Hepatic stellate cell (primary cell): ENCODE data around the gene ST6GAL1.
"Not testable (repeated sequence)": the region's sequence is repeated elsewhere in the genome, so short reads cannot be mapped to it uniquely, and the experiment has no call there.

ENCODE experiments used
- DNase-seq: peaks from one replicate; pipeline ENCODE4 v3.0.0; 2011; ENCODE audit warnings: low spot score

Gene ST6GAL1

GRCh38 chr3:187021748-187022402 lies 91.5 kb downstream of the ST6GAL1 start:
- DNase-seq: no peak

GRCh38 chr3:187022403-187023029 lies 92.2 kb downstream of the ST6GAL1 start:
- DNase-seq: no peak

- DNase-seq: not testable (repeated sequence)
Measured at GRCh38 chr3:187023340-187023739, 93.0 kb downstream of the ST6GAL1 start.

GRCh38 chr3:187024536-187025226 lies 94.4 kb downstream of the ST6GAL1 start:
- DNase-seq: no peak

- no peak for DNase-seq
Measured at GRCh38 chr3:187025254-187025655, 94.9 kb downstream of the ST6GAL1 start.

GRCh38 chr3:187025656-187026316 lies 95.5 kb downstream of the ST6GAL1 start:
- DNase-seq: no peak

- DNase-seq: no peak
Measured at GRCh38 chr3:187026317-187026670, 96.0 kb downstream of the ST6GAL1 start.

- no peak for DNase-seq
Measured at GRCh38 chr3:187027531-187028278, 97.4 kb downstream of the ST6GAL1 start.

- no peak for DNase-seq
Measured at GRCh38 chr3:187031934-187032333, 101.6 kb downstream of the ST6GAL1 start.

GRCh38 chr3:187036394-187036793 lies 106.1 kb downstream of the ST6GAL1 start:
- DNase-seq: no peak

GRCh38 chr3:187039100-187039722 lies 108.9 kb downstream of the ST6GAL1 start:
- DNase-seq: no peak

- DNase-seq: no peak
Measured at GRCh38 chr3:187039723-187040414, 109.5 kb downstream of the ST6GAL1 start.

GRCh38 chr3:187040516-187041361 lies 110.4 kb downstream of the ST6GAL1 start:
- DNase-seq: peak; percentile 35

- no peak for DNase-seq
Measured at GRCh38 chr3:187041362-187042307, 111.3 kb downstream of the ST6GAL1 start.

- no peak for DNase-seq
Measured at GRCh38 chr3:187042346-187042745, 112.0 kb downstream of the ST6GAL1 start.

GRCh38 chr3:187042874-187043458 lies 112.6 kb downstream of the ST6GAL1 start:
- no peak for DNase-seq

GRCh38 chr3:187044206-187044605 lies 113.9 kb downstream of the ST6GAL1 start:
- DNase-seq: no peak

GRCh38 chr3:187044867-187045552 lies 114.7 kb downstream of the ST6GAL1 start:
- no peak for DNase-seq
